Activated CD8-positive, alpha-beta T cell treated with anti-CD3 and anti-CD28 coated beads, Interleukin-2, amount 10 ng/mL, durations not matched to agents 7 days and 5 days (primary cell): ENCODE data around the gene ERP44. TPM values are rescaled to one million over a fixed set of nuclear protein-coding genes. Genes with fewer than 3 reads are reported as not detected.
"Not testable (repeated sequence)": the region's sequence is repeated elsewhere in the genome, so short reads cannot be mapped to it uniquely, and the experiment has no call there.

ENCODE experiments used
- ATAC-seq: fragments of 150-1000 bp; cut with Tn5 transposase; one replicate; pipeline ENCODE4 v1.10.0; 2021; ENCODE audit warnings: moderate library complexity
- CTCF ChIA-PET: fragments of 350-600 bp; sonication (Branson Sonifier 250); formaldehyde crosslinking; loops from one replicate; lab custom pipeline; 2021; ENCODE audit warnings: antibody characterized with exemption; lab: Charles Lee
- POLR2A ChIA-PET: fragments of 350-600 bp; sonication (Branson Sonifier 250); formaldehyde crosslinking; loops from one replicate; lab custom pipeline; 2021; ENCODE audit warnings: antibody characterized with exemption; lab: Charles Lee
- DNase-seq: peaks from one replicate; pipeline ENCODE4 v3.0.0-alpha.2; 2020
- H3K27ac Mint-ChIP-seq: one replicate; pipeline ENCODE4 v1.8.0; 2021; ENCODE audit warnings: mild to moderate bottlenecking, mixed read lengths
- H3K27me3 Mint-ChIP-seq: one replicate; pipeline ENCODE4 v1.8.0; 2021; ENCODE audit warnings: low read depth, mixed read lengths
- H3K36me3 Mint-ChIP-seq: one replicate; pipeline ENCODE4 v1.8.0; 2021; ENCODE audit warnings: low read depth, mixed read lengths
- H3K4me1 Mint-ChIP-seq: one replicate; pipeline ENCODE4 v1.8.0; 2021; ENCODE audit warnings: low read depth, mixed read lengths
- H3K4me3 Mint-ChIP-seq: one replicate; pipeline ENCODE4 v1.8.0; 2021; ENCODE audit warnings: mild to moderate bottlenecking, mixed read lengths
- H3K9me3 Mint-ChIP-seq: one replicate; pipeline ENCODE4 v1.8.0; 2022; ENCODE audit warnings: mixed read lengths; ENCODE audit not compliant: insufficient read depth
- total RNA-seq, 2 experiments: library from RNA; stranded (reverse); gene quantifications; one replicate each; pipeline ENCODE4 v1.2.3, GENCODE V29; 2021

The ERP44 gene
- total RNA-seq, 2 experiments from 2014 or later = 15.7 to 15.8 TPM

DNA sequence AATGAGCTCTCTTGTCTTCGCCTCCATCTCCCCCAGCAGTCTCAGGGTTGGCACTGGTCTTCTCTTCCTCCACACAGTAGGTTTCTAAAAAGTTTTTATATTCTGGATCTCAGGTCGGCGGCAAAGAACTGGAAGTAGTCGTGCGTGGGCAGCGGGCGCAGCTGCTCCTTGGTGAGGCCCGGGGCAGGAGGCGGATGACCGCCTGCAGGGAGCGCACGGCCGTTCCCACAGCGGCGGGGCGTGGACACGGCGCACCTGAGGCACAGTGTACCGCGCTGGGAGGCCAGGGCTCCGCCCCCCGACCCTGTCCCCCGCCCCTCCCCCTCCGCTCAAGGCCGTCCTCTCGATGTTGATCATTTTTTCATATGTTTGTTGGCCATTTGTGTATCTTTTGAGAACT is 99.9 kb downstream of the ERP44 start:
- no peaks in the 10 kb centered on the region for H3K4me1 Mint-ChIP-seq
- no peak overlapping the region for H3K27ac Mint-ChIP-seq
- H3K36me3 Mint-ChIP-seq = peaks cover 55% of the 10 kb centered on the region
- ChIA-PET POLR2A (no interaction called here), CTCF (no interaction called here)
- H3K27me3 Mint-ChIP-seq = no peaks in the 10 kb centered on the region
- peaks cover 13% of the 10 kb centered on the region for H3K9me3 Mint-ChIP-seq
- no peak for ATAC-seq
- H3K4me3 Mint-ChIP-seq = no peak overlapping the region
- no peak for DNase-seq

GRCh38 chr9:99998266-99998665 is 100.5 kb downstream of the ERP44 start:
- CTCF ChIA-PET = interaction anchor here (1.1 kb wide), 1 partner anchor 13 kb away, joined by 5 read pairs; no protein-coding TSS in a partner anchor
- Mint-ChIP-seq H3K9me3 (peaks cover 13% of the 10 kb centered on the region), H3K27me3 (no peaks in the 10 kb centered on the region), H3K27ac (peak overlapping the region; percentile 53), H3K36me3 (peaks cover 53% of the 10 kb centered on the region), H3K4me3 (no peak overlapping the region), H3K4me1 (no peaks in the 10 kb centered on the region)
- POLR2A ChIA-PET = no interaction called here
- ATAC-seq (no peak), DNase-seq (no peak)

- POLR2A ChIA-PET, H3K27ac Mint-ChIP-seq, H3K27me3 Mint-ChIP-seq, H3K4me1 Mint-ChIP-seq, DNase-seq, ATAC-seq, H3K9me3 Mint-ChIP-seq, H3K4me3 Mint-ChIP-seq: not testable (repeated sequence)
- peaks cover 54% of the 10 kb centered on the region for H3K36me3 Mint-ChIP-seq
- CTCF ChIA-PET = interaction anchor here (1.3 kb wide), 1 partner anchor 166 kb away, joined by 3 read pairs; no protein-coding TSS in a partner anchor
These were observed 108.3 kb downstream of the ERP44 start for GRCh38 chr9:99990508-99990907.

GRCh38 chr9:99986642-99987041 is 112.2 kb downstream of the ERP44 start:
- ChIA-PET POLR2A (no interaction called here), CTCF (interaction anchor here (0.6 to 1.3 kb wide), 3 partner anchors 24 to 230 kb away, joined by 3 to 4 read pairs (median 3); no protein-coding TSS in a partner anchor)
- Mint-ChIP-seq H3K36me3 (peaks cover 44% of the 10 kb centered on the region), H3K9me3 (no peaks in the 10 kb centered on the region), H3K4me1 (no peaks in the 10 kb centered on the region), H3K4me3 (no peak overlapping the region), H3K27ac (no peak overlapping the region), H3K27me3 (no peaks in the 10 kb centered on the region)
- ATAC-seq (no peak), DNase-seq (no peak)

- POLR2A ChIA-PET = no interaction called here
- DNase-seq (no peak), ATAC-seq (no peak)
- Mint-ChIP-seq H3K4me3 (no peak overlapping the region), H3K9me3 (no peaks in the 10 kb centered on the region), H3K27me3 (no peaks in the 10 kb centered on the region), H3K36me3 (peaks cover 20% of the 10 kb centered on the region), H3K4me1 (no peaks in the 10 kb centered on the region), H3K27ac (no peak overlapping the region)
- CTCF ChIA-PET = interaction anchor here (1.2 to 2.9 kb wide), 2 partner anchors 33 to 156 kb away, joined by 3 to 10 read pairs; no protein-coding TSS in a partner anchor
These were observed 118.2 kb downstream of the ERP44 start for GRCh38 chr9:99980598-99980997.

DNA sequence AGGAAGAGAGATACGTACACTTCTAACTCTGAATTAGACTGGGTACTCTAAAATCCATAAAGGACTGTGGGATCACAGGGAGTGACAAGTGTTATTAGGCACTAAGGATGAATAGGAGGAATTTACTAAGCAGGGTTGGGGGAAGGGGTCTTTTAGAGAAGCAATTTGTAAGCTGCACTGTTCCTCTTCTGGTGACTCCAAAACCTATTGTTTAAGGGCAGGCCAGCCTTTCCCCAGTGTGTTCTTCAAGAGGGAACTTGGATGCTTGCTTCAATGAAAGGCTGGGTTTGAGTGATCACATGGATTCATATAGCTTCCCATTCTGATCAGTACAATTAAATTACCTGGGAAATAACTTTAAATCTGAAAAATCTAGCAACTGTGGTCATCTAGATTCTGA is 120.6 kb downstream of the ERP44 start:
- H3K4me3 Mint-ChIP-seq = no peak overlapping the region
- CTCF ChIA-PET = interaction anchor here (1.1 to 2.8 kb wide), 2 partner anchors 153 to 345 kb away, joined by 3 to 10 read pairs; no protein-coding TSS in a partner anchor
- ATAC-seq (no peak), DNase-seq (no peak)
- H3K27ac Mint-ChIP-seq = no peak overlapping the region
- H3K9me3 Mint-ChIP-seq = no peaks in the 10 kb centered on the region
- H3K4me1 Mint-ChIP-seq = no peaks in the 10 kb centered on the region
- H3K36me3 Mint-ChIP-seq = peaks cover 27% of the 10 kb centered on the region
- no peaks in the 10 kb centered on the region for H3K27me3 Mint-ChIP-seq
- POLR2A ChIA-PET = interaction anchor here (0.6 kb wide), 1 partner anchor 1545 kb away, joined by 3 read pairs; no protein-coding TSS in a partner anchor

GRCh38 chr9:99977033-99977792 is 121.6 kb downstream of the ERP44 start:
- Mint-ChIP-seq H3K4me3 (no peak overlapping the region), H3K27ac (no peak overlapping the region), H3K9me3 (no peaks in the 10 kb centered on the region), H3K36me3 (peaks cover 23% of the 10 kb centered on the region), H3K27me3 (no peaks in the 10 kb centered on the region), H3K4me1 (no peaks in the 10 kb centered on the region)
- no peak for ATAC-seq
- CTCF ChIA-PET = interaction anchor here (1.2 to 2.8 kb wide), 2 partner anchors 14 to 152 kb away, joined by 3 to 10 read pairs; no protein-coding TSS in a partner anchor
- POLR2A ChIA-PET = interaction anchor here (0.6 kb wide), 2 partner anchors 70 to 901 kb away, joined by 4 read pairs; no protein-coding TSS in a partner anchor
- DNase-seq = no peak

- POLR2A ChIA-PET = no interaction called here
- H3K27me3 Mint-ChIP-seq = no peaks in the 10 kb centered on the region
- H3K36me3 Mint-ChIP-seq = peaks cover 30% of the 10 kb centered on the region
- CTCF ChIA-PET = no interaction called here
- H3K4me3 Mint-ChIP-seq = no peak overlapping the region
- DNase-seq (no peak), ATAC-seq (no peak)
- H3K4me1 Mint-ChIP-seq = no peaks in the 10 kb centered on the region
- no peak overlapping the region for H3K27ac Mint-ChIP-seq
- H3K9me3 Mint-ChIP-seq = no peaks in the 10 kb centered on the region
These were observed 125.3 kb downstream of the ERP44 start for GRCh38 chr9:99973455-99973854.

DNA sequence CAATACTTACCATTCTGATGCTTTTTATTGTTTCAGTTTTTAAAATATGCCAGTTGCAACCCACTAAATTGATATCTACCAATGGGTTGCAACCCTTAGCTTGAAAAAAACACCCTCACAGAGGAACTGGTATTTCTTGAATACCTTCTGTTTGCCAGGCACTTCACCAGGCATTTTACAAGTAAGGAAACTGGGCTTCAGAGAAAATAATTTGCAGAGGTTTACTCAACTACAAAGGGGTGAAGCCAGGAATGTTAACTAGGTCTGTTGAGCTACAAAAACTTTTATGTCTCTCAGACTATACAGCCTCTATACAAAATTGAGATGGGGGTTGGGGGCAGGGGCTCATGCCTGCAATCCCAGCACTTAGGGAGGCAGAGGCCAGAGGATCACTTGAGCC is 127.4 kb downstream of the ERP44 start:
- H3K27me3 Mint-ChIP-seq = no peaks in the 10 kb centered on the region
- CTCF ChIA-PET = interaction anchor here (1.4 to 2.0 kb wide), 2 partner anchors 56 to 147 kb away, joined by 3 to 7 read pairs; no protein-coding TSS in a partner anchor
- no peak overlapping the region for H3K4me3 Mint-ChIP-seq
- no peak overlapping the region for H3K27ac Mint-ChIP-seq
- ATAC-seq = no peak
- peaks cover 33% of the 10 kb centered on the region for H3K36me3 Mint-ChIP-seq
- POLR2A ChIA-PET = no interaction called here
- H3K9me3 Mint-ChIP-seq = no peaks in the 10 kb centered on the region
- no peaks in the 10 kb centered on the region for H3K4me1 Mint-ChIP-seq
- no peak for DNase-seq

DNA sequence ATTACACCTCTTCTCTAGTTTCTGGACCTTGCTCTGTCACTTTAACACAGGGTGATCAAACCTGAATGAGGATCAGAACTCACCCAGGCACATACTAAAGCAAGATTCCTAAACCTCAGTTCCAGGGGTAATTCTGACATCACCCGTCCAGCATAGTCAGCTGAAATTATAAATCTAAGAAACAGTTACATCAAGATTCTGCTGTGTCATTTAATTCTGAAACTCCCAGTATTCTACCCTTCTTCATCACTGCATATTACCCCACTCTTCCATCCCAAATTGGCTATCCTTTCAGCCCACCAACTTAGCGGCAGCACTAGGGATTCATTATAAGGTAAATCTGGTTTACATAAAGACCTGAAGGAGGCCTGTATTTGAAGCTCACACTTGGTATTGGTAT is 128.3 kb downstream of the ERP44 start:
- DNase-seq (no peak), ATAC-seq (no peak)
- H3K4me3 Mint-ChIP-seq = no peak overlapping the region
- no peaks in the 10 kb centered on the region for H3K27me3 Mint-ChIP-seq
- H3K36me3 Mint-ChIP-seq = peaks cover 33% of the 10 kb centered on the region
- H3K9me3 Mint-ChIP-seq = no peaks in the 10 kb centered on the region
- no peaks in the 10 kb centered on the region for H3K4me1 Mint-ChIP-seq
- H3K27ac Mint-ChIP-seq = no peak overlapping the region
- CTCF ChIA-PET = interaction anchor here (2.0 kb wide), 1 partner anchor 146 kb away, joined by 7 read pairs; no protein-coding TSS in a partner anchor
- POLR2A ChIA-PET = no interaction called here

DNA sequence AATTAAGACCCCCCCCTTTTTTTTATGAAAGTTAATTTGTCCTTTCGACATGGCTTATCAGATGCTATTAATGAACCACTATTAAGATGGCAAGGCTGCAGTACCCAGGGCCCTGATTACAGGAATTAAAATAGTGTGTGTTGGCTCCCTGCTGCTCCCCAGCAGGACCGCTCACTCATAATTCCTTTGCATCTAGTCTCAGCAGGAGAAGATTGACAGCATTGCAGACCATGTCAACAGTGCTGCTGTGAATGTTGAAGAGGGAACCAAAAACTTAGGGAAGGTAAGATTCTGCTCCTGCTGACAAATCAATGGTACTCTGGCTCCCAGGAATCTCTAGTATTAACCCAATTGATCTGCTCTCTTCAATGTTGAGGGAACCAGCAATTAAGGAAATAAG is 131.3 kb downstream of the ERP44 start:
- Mint-ChIP-seq H3K4me3 (no peak overlapping the region), H3K27ac (no peak overlapping the region), H3K36me3 (peaks cover 26% of the 10 kb centered on the region), H3K27me3 (no peaks in the 10 kb centered on the region), H3K9me3 (no peaks in the 10 kb centered on the region), H3K4me1 (no peaks in the 10 kb centered on the region)
- ChIA-PET POLR2A (no interaction called here), CTCF (no interaction called here)
- DNase-seq (no peak), ATAC-seq (no peak)

GRCh38 chr9:99966716-99967115 is 132.1 kb downstream of the ERP44 start:
- Mint-ChIP-seq H3K9me3 (no peaks in the 10 kb centered on the region), H3K27me3 (no peaks in the 10 kb centered on the region), H3K27ac (no peak overlapping the region), H3K4me3 (no peak overlapping the region), H3K36me3 (peaks cover 30% of the 10 kb centered on the region), H3K4me1 (no peaks in the 10 kb centered on the region)
- ChIA-PET CTCF (no interaction called here), POLR2A (no interaction called here)
- ATAC-seq (no peak), DNase-seq (no peak)
